ACHN (cell line): Measurements from ENCODE around the gene OSBPL2.

ENCODE experiments used
- DNase-seq: peaks from one replicate; pipeline ENCODE4 v3.0.0-alpha.2; 2015
- in situ Hi-C: cut with HindIII; loops from 2 replicates; pipeline ENCODE4 v1.10.0; 2017; ENCODE audit warnings: low sequenced_read_pairs, low pct_ligation_motif_present, low pct_unique_long_range_greater_than_20kb

OSBPL2 gene

GRCh38 chr20:62244644-62245108, 6.4 kb downstream of the OSBPL2 start:
- DNase-seq: no peak
- in situ Hi-C loops: no loop called here

GRCh38 chr20:62245911-62246280, 7.6 kb downstream of the OSBPL2 start:
- in situ Hi-C loops: no loop called here
- DNase-seq: no peak

- in situ Hi-C loops: no loop called here
- no peak for DNase-seq
Measured at GRCh38 chr20:62246431-62246830, 8.1 kb downstream of the OSBPL2 start.

GRCh38 chr20:62246872-62247652, 8.7 kb downstream of the OSBPL2 start:
- no peak for DNase-seq
- in situ Hi-C loops: no loop called here

- in situ Hi-C loops: no loop called here
- no peak for DNase-seq
Measured at GRCh38 chr20:62248890-62249560, 10.7 kb downstream of the OSBPL2 start.

GRCh38 chr20:62252342-62252966, 14.1 kb downstream of the OSBPL2 start:
- peak; percentile 30 for DNase-seq
- in situ Hi-C loops: no loop called here

- in situ Hi-C loops: no loop called here
Measured at GRCh38 chr20:62253398-62253797, 15.1 kb downstream of the OSBPL2 start.

GRCh38 chr20:62254021-62254724, 15.9 kb downstream of the OSBPL2 start:
- in situ Hi-C loops: no loop called here
- DNase-seq: no peak

More at GRCh38 chr20:62253398-62253797, 15.1 kb downstream of the OSBPL2 start:
- no peak for DNase-seq

- in situ Hi-C loops: no loop called here
- no peak for DNase-seq
Measured at GRCh38 chr20:62255976-62256375, 17.7 kb downstream of the OSBPL2 start.

- peak; percentile 25 for DNase-seq
- in situ Hi-C loops: no loop called here
Measured at GRCh38 chr20:62258499-62259293, 20.4 kb downstream of the OSBPL2 start.

- DNase-seq: no peak
- in situ Hi-C loops: no loop called here
Measured at GRCh38 chr20:62259294-62259565, 20.9 kb downstream of the OSBPL2 start.

- in situ Hi-C loops: no loop called here
- no peak for DNase-seq
Measured at GRCh38 chr20:62262064-62262463, 23.7 kb downstream of the OSBPL2 start.

GRCh38 chr20:62263396-62263795, 25.1 kb downstream of the OSBPL2 start:
- DNase-seq: no peak
- in situ Hi-C loops: no loop called here

GRCh38 chr20:62265365-62265764, 27.0 kb downstream of the OSBPL2 start:
- in situ Hi-C loops: no loop called here
- DNase-seq: no peak

- in situ Hi-C loops: no loop called here
- DNase-seq: no peak
Measured at GRCh38 chr20:62266340-62266739, 28.0 kb downstream of the OSBPL2 start.

GRCh38 chr20:62266851-62267250, 28.5 kb downstream of the OSBPL2 start:
- in situ Hi-C loops: no loop called here
- no peak for DNase-seq

- in situ Hi-C loops: no loop called here
- no peak for DNase-seq
Measured at GRCh38 chr20:62267543-62267942, 29.2 kb downstream of the OSBPL2 start.

GRCh38 chr20:62268228-62268900, 30.0 kb downstream of the OSBPL2 start:
- in situ Hi-C loops: no loop called here
- no peak for DNase-seq
